ENCODE measurements around the gene CES2.
"Not testable (repeated sequence)": the region's sequence is repeated elsewhere in the genome, so short reads cannot be mapped to it uniquely, and the experiment has no call there.

GRCh38 chr16:66993558-66993957, 58.2 kb downstream of the CES2 start:
- not testable (repeated sequence) for TF ChIP-seq CTCF, EP300, POLR2A (IDR thresholded peaks at IDR 0.05)

All from ovary (tissue), 3 donors.